Measurements from ENCODE around the gene CYP3A5.

The CYP3A5 gene

DNA sequence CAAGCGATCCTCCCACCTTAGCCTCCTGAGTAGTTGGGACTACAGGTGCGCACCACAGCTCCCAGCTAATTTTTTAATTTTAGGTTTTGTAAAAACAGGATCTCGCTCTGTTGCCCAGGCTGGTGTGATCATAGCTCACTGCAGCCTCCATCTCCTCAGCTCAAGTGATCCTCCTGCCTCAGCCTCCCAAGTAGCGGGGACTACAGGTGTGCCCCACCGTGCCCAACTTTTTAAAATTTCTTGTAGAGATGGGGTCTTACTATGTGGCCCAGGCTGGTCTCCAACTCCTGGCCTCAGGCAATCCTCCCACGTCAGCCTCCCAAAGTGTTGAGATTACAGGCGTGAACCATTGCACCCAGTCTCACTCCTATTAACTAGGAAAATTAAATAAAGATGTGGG lies 74.3 kb downstream of the CYP3A5 start:
- no peak for DNase-seq

DNA sequence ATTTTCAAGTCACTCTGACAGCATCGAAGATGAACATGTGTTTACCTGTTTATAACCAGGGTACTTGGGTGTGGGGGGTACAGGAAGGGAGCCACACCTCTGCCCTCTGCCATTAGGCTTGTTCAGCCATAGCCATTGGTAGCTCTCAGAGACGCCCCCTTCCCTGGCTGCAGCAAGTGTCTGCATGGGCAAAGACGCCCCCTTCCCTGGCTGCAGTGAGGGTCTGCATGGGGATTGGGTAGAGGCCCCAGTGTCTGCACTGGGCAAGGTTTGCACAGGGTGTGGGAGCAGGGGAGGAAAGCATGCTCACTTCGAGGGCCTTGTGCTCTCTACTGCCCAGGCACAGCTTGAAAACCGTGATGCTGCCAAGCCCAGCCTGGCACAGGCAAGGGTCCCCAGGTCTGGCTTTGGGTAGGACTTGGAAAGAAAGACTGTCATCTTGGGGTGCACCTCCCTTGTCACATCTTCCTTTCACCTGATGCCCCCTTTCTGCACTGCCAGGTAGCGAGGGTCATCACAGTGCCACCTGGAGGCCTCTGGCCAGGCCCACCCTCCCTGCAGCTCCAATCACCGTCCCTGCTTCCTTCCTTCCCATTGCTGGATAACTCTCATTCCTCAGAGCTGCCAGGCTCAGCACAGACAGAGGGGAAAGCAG lies 78.0 kb downstream of the CYP3A5 start:
- DNase-seq, result no peak

DNA sequence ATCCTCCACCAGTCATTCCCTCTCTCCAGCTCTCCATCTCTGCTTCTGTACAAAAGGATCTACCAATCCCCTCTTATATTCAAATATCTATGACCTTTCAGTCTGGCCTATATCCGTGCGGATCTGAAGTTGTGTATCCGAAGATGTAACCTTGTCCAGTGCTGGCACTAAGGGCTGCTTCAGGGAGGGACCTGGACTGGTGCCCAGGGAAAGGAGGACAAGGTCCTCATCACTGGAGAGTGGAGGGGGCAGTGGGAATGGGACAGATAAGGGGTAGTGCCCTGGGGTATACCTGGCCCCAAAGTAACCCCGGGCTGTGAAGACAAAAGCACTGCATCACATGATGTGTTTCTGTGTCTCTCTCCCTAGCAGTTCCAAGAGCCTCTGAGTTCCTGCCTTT lies 80.0 kb downstream of the CYP3A5 start:
- no peak for DNase-seq
